Right ventricle myocardium inferior (tissue), 1 donor: ENCODE data around the gene UPB1. TPM values are rescaled to one million over a fixed set of nuclear protein-coding genes. Genes with fewer than 3 reads are reported as not detected.

Experiments
- ATAC-seq: fragments of 200-7000 bp; cut with Tn5 transposase; one replicate; pipeline ENCODE4 v1.9.1; 2020; ENCODE audit warnings: mild to moderate bottlenecking, moderate library complexity
- DNase-seq: peaks from one replicate; pipeline ENCODE4 v3.0.0; 2021; ENCODE audit errors: missing footprints
- intact Hi-C: fragments of 100-400 bp; cut with DNase I; formaldehyde crosslinking; loops from one replicate; pipeline ENCODE4 v1.11.0; 2022
- long read RNA-seq: library from polyadenylated mRNA; unstranded; transcript quantifications from one replicate; pipeline ENCODE4 v2.0.0, GENCODE V29; 2021
- total RNA-seq: library from RNA; stranded (reverse); fragmentation: NEBNext Ultra II Directional; extraction: Animal tissue kit (Norgen Biotek cat#: 25700); gene quantifications from one replicate; pipeline ENCODE4 v1.2.1, GENCODE V29; 2021
- donor health status: DM: no; HTN: yes; CAD: no; lungs with severe emphysema.

Gene UPB1
- total RNA-seq: 1.3 TPM
- long read RNA-seq, partial matches to known transcripts: 0 of 2 reads
- long read RNA-seq, other reads (novel, unspliced or antisense): 1 of 2 reads

- intact Hi-C loops: loop anchor here (5.0 kb wide), 1 partner anchor 222 kb away; the partner anchor contains the start of gene SPECC1L
- peak; percentile 27 for ATAC-seq
- no peak for DNase-seq
These were observed at the start of gene UPB1 for GRCh38 chr22:24494528-24495364. Gene UPB1 (plus strand): TSS chr22:24495332. CDS start chr22:24495404, 72 bp downstream.

DNA sequence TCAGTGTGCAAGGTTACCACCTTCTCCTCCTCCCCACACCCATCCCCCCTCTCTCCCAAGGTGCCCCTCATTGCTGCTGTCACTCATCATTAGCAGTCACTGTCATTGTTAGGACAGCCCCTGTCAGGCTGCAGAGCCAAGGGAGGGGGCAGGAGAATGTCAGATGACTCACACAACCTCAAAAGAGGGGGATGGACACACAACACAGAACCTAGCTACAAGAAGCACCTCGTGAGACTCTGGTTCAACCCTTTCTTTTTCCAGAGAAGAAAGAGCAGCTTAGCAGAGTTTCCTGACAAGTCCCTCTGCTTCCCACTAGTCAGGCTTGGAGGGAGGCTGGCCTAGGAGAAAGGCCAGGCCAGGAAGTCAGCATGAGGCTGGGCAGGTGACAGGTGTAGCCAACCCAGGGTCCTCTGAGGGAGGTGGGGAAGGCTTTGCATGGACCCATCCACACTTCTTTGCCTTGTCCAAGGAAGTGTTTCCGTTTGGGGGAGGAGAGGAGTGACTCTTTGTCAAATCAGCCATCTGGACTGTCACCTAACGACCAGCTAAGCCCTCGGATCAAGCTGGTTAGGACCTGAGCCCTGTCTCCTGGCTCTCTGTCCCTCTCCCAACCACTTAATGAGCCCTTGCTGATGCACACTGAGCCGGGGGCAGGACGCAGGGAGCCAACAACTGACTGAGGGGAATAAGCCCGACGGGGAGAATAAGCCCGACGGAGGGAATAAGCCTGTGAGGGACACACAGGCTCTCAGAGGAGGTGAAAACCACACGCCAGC is 49.5 kb upstream of the UPB1 start:
- ATAC-seq: no peak
- no peak for DNase-seq

DNA sequence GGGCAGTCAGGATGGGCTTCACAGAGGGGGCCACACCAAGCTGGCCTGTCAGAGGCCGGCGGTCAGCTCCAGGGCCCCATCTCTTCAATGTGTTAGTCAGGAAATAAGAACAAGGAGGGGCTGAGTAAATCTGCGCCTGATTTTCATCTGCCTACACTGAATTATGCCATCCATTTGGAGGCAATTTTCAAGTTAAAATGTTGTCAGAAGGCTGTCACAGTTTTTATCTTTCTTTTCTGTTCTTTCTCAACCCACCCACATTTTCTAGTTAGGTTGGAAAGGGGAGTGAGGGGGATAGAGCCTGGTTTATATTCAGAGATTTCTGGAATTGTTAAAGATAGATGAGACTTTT is 48.9 kb upstream of the UPB1 start:
- ATAC-seq: no peak
- intact Hi-C loops: no loop called here

More for the DNA sequence above, 49.5 kb upstream of the UPB1 start:
- intact Hi-C loops: no loop called here

DNA sequence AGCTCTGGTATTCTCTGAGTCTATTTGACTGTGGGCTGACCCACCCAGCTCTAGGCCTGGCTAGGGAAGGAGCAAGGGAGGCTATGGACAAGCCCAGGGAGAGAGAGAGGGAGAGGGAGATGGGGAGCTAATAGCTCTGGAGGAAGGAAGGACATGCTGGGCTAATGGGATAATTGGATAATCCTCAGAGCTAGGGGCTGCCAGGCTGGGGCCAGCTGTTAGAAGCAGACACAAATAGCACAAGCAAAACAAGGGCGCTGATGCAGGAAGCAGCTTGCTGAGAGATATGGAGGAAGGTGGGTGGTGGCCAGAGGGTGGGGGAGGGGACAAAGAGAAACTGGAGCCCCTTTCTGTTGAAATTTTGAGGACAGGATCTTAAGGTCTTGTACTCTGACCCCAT is 44.5 kb upstream of the UPB1 start:
- intact Hi-C loops: no loop called here
- DNase-seq: no peak
- ATAC-seq: peak; percentile 58

More for the DNA sequence above, 48.9 kb upstream of the UPB1 start:
- DNase-seq: no peak

DNA sequence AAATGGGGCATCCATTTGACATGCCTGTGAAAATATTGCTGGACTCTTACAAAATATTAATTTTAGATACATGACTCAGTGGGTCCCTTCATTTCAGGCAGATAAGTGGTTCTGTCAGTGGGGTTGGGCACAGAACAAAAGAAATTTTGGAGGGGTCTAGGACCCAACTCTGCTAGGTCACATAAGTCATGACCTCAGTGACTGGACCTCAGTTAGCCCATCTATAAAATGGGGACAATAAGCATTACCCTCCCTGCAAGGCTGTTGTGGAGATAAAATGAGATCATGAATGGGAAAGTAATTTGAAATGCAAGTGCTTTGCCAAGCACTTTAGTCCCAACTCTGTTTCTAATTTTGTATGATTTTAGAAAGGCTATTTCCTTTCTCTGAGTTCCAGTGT is 44.0 kb upstream of the UPB1 start:
- intact Hi-C loops: no loop called here
- DNase-seq (no peak), ATAC-seq (no peak)

DNA sequence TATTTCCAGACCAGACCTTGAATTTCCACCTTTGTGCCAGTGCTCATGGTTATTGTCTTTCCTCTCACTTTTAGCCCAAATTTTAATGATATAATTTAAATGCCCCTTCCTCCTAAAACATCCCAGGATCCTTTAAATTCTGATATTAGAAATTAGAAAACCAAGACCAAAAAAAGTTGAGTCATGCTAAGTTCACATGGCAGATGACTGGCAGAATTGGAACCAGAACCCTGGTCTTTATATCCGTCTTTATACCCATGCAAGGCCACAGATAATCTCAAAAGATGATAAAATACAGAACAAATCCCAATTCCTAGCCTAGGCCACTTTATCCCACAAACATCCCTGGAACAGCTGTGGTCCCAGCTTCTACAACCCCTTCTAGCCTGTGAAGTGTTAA is 41.3 kb upstream of the UPB1 start:
- intact Hi-C loops: no loop called here
- ATAC-seq (no peak), DNase-seq (no peak)

DNA sequence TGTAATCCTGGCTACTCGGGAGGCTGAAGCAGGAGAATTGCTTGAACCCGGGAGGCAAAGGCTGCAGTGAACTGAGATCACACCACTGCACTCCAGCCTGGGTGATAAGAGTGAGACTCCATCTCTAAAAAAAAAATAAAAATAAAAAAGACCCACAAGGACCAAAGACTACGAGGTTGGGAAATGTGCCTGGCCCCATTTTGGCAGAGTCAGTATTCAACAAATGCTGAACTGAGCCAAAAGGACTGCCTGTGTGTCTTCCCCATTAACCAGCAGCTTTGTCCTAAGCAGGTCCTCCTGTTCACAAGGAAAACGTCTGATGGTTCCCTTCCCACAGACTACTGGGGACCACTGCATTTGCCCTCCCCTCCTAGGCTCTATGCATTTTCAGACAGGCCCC is 40.1 kb upstream of the UPB1 start:
- DNase-seq (no peak), ATAC-seq (peak; percentile 57)

GRCh38 chr22:24455751-24456426 is 39.2 kb upstream of the UPB1 start:
- intact Hi-C loops: no loop called here
- ATAC-seq: peak; percentile 86
- DNase-seq: no peak

More for the DNA sequence above, 40.1 kb upstream of the UPB1 start:
- intact Hi-C loops: no loop called here

DNA sequence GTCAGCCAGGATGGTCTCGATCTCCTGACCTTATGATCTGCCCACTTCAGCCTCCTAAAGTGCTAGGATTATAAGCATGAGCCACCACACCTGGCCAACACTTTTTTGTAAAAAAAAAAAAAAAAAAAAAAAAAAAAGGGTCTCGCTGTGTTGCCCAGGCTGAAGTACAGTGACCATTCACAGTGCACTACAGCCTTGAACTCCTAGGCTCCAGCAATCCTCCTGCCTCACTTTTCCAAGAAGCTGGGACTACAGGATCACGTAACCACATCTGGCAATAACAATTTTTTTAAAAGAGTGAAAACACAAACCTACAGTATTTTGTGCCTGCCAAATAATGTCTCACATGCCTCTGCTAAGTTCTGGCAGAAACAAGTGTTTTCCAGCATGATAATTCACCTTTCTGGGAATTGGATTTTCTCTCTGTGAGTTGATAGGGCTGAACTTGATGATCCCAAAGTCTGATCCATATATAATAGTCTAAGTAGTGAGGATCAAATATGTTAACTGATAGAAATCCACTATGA is 37.2 kb upstream of the UPB1 start:
- intact Hi-C loops: no loop called here
- ATAC-seq: no peak

DNA sequence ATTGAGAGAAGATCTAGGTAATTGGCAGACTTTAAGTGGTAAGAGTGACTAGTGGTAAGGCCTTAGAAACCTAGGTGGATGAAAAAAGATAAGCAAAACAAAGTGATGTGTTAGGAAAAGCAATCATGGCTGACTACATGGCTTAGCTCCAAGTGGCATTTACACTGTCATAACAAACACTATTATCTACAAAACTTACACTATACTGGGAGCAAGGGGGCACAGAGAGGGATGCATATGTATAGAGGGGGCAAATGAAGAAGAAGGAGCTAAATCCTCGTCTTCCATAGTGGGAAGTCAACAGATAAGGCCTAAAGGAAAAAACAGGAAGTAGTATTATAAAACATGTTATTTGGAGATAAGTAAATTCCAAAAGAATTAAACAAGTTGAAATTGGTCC is 35.2 kb upstream of the UPB1 start:
- intact Hi-C loops: no loop called here
- DNase-seq: no peak
- no peak for ATAC-seq

More for the DNA sequence above, 37.2 kb upstream of the UPB1 start:
- no peak for DNase-seq

GRCh38 chr22:24460418-24461089 is 34.6 kb upstream of the UPB1 start:
- DNase-seq (no peak), ATAC-seq (no peak)
- intact Hi-C loops: no loop called here

GRCh38 chr22:24463071-24463760 is 31.9 kb upstream of the UPB1 start:
- ATAC-seq: no peak
- intact Hi-C loops: no loop called here
- DNase-seq: no peak

DNA sequence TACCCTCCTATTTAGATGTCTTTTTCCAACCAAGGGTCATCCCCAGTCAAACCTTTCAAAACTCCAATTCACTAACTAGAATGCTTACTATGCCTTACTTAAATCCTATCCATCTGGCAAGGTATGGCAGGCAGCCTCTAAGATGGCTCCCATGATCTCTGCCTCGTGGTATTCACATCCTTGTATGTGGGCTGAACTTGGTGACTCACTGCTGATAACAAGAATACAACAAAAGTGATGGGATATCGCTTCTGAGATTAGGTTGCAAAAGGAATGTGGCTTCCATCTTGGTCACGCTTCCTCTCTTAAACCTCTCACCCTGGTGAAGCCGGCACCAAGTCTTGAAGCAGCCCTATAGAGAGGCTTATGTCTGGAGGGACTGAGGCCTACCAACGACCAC is 29.6 kb upstream of the UPB1 start:
- no peak for ATAC-seq
- DNase-seq: no peak
- intact Hi-C loops: loop anchor here (5.0 kb wide), 1 partner anchor 33 kb away; no protein-coding TSS in a partner anchor

- intact Hi-C loops: loop anchor here (5.0 kb wide), 1 partner anchor 34 kb away; no protein-coding TSS in a partner anchor
- DNase-seq: no peak
- no peak for ATAC-seq
These were observed 29.2 kb upstream of the UPB1 start for GRCh38 chr22:24465975-24466374.

DNA sequence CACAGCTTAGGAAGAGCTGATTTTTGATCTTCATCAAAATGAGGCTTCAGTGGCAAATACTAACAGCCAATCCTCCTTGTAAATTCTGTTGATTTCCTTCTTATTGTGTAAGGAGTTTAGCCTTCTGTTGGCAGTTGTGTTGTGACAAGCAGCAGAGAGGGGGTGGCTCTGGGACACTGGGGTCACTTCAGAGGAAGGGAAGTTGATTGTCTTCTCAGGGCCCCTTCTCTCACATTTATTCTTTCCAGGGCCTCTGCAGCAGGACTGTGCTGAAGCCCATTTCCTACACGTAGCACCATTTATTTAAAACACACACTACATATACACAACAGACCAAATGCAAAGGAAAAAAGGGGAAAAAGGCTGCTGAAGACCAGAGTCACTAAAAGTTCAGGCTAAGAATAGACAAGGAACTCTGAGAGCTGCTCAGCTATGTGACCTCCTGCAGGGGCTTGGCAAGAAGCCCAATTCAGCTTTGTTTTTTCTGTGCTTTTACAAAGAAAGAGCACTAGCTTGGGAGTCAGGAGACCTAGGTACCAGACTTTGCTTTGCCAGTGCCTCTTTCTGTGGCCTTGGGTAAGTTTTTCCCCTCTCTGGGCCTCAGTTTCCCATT is 28.3 kb upstream of the UPB1 start:
- intact Hi-C loops: loop anchor here (5.0 kb wide), 1 partner anchor 35 kb away; no protein-coding TSS in a partner anchor
- ATAC-seq (peak; percentile 20), DNase-seq (no peak)

- DNase-seq: no peak
- ATAC-seq: no peak
- intact Hi-C loops: loop anchor here (5.0 kb wide), 1 partner anchor 35 kb away; no protein-coding TSS in a partner anchor
These were observed 27.8 kb upstream of the UPB1 start for GRCh38 chr22:24467340-24467739.

GRCh38 chr22:24471570-24471969 is 23.6 kb upstream of the UPB1 start:
- DNase-seq (peak; percentile 76), ATAC-seq (peak; percentile 98)
- intact Hi-C loops: no loop called here
